Hematopoietic multipotent progenitor cell (in vitro differentiated cells): ENCODE data around the gene TMF1. TPM values are rescaled to one million over a fixed set of nuclear protein-coding genes. Genes with fewer than 3 reads are reported as not detected.

Experiments used
- DNase-seq, 3 donors: peaks; one replicate each; pipeline ENCODE4 v3.0.0-alpha.2; 2011 to 2015; ENCODE audit warnings: low read depth in 2 of 3, low spot score in 2 of 3
- total RNA-seq: library from RNA; depleted of rRNA; stranded (reverse); fragments of >200 nt; gene quantifications from one replicate; pipeline ENCODE4 v1.2.3, GENCODE V29; 2012

TMF1 gene
- total RNA-seq = 16.2 TPM

GRCh38 chr3:69051756-69052471, at the start of gene TMF1:
TSS of gene TMF1 (minus strand) at chr3:69052333. CDS start at chr3:69052086, 247 bp downstream.
- peak; percentile 98 to 99 (median 99) for DNase-seq

- no peak for DNase-seq
Measured at GRCh38 chr3:69099576-69099975, 47.4 kb upstream of the TMF1 start.

DNA sequence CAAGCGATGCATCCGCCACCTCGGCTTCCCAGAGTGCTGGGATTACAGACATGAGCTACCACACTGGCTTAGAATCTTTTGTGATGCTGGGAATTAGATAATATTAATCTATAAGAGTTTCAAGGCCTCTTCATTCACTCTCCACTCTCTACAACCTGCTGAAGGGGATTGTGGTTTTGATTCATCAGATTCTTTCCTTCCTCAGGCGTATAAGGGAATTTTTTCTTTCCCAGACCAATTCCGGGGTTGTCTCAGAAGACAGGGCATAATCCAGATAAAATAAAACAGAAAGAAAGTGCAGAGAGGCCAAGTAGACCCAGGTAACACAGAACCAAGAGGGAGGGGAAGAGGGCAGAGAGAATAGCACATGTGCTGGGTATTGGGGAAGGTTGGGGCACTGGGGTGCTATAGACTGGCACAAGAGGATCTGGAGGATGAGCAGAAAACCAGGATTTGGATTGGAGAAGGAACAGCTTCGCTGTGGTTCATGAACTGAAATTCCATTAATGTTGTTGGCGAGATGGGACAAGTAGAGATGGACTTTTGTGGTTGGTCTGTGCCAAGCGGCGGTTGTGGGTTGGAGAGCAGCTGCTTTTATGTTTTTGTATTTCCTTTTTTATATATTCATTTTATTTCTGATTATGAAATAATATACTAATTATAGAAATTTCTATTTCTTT, 45.4 kb upstream of the TMF1 start:
- DNase-seq = no peak

GRCh38 chr3:69096299-69096698, 44.2 kb upstream of the TMF1 start:
- DNase-seq = no peak

DNA sequence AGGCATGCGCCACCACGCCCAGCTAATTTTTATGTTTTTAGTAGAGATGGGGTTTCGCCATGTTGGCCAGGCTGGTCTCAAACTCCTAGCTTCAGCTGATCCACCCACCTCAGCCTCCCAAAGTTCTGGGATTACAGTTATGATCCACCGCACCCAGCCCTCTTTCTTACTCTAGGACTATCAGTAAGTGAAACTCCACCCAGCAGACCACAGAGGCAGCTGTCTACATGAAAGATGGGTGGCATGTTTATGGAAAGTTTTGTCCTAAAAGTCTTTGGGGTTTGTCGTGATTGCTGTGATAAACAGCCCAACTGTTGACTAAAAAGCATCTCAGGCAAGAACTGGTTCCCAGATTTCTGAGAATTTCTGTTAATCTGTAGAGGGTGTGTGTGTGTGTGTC, 43.5 kb upstream of the TMF1 start:
- DNase-seq = peak in 1 of 3 donors; percentile 27

GRCh38 chr3:69094467-69095205, 42.5 kb upstream of the TMF1 start:
- peak in 2 of 3 donors; percentile 84 to 86 for DNase-seq

DNA sequence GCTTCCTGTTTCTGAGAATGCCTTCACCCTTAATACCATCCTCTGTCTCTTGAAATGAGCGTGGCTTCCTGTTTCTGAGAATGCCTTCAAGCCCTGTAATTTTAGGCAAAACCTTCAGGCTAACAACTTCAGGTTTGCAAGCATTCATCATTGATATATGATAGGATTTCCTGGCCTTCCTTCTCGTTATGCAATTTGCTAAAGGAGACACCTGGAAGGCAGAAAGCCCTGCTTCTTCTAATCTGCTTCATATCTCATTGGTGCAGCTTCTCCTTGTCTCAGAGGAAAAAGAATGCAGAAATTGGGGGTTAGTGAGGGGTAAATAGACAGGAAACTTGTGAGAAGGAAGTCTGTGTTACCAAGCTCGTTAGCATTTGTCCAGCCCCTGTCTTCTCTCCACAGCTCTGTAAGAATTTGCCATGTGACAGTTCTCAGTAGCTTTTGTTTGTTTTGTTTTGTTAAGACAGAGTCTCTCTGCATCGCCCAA, 39.9 kb upstream of the TMF1 start:
- DNase-seq = peak in 2 of 3 donors; percentile 75 to 92

- peak in 1 of 3 donors; percentile 15 for DNase-seq
Measured at GRCh38 chr3:69091389-69092029, 39.4 kb upstream of the TMF1 start.

DNA sequence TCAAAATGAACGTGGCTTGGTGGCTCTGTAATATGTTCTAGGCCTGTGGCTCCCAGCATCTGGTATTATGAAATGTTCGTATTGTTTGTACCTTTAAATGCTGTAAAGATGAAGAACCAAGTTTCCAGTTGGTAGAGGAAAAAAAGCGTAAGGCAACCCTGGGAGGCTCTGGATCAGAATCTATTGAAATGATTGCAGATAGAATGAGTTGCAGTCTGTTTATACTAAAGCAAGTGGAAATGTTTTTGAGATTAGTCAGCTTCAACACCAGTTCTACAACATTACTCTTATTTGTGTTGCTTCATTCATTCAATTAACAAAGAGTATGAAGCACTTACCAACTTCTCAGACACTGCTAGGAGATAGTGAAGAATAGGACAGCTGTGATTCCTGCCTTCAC, 37.9 kb upstream of the TMF1 start:
- DNase-seq = no peak

- no peak for DNase-seq
Measured at GRCh38 chr3:69088063-69088462, 35.9 kb upstream of the TMF1 start.

GRCh38 chr3:69087030-69087791, 35.1 kb upstream of the TMF1 start:
- DNase-seq = no peak

DNA sequence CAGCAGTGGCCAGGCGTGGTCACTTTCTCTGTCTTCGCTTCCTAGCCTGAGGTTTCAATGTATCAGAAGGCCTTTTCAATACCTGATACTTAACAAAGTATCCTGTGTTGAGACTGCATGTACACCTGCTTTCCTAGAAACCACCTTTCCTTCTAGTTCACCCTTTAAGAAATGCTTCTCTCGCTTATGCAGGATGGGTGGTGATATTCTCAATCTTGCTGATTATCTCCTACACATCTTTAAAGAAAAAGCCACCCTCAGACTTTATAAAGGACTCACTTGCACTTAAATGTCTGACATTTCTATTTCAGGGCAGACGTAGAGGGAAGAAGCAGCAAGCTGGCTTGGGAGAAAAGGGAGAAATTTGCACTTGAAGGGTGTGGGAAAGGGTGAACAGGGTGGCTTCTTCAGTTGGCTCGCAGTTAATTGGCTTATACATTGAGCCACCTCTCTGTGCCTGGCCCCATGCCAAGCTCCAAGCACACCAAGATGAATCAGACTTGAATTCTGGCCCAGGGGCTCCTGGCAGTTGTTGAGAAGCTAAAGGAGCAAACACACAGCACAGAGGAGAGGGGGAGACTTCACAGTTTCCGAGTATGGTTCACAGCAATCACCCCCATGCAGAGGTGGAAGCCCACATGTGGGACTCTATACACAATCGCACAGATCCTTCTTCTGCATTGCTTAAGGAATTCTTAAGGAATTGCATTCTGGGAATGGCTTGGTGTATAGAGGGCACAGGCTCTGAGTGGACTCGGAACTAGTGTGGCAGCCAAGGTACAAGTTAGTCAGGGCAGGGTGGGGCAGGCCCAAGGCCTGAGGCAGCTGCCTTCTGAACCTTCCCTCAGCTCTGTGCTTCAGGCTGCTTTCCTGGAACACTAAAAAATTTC, 33.9 kb upstream of the TMF1 start:
- DNase-seq = peak in 2 of 3 donors; percentile 68 to 76

GRCh38 chr3:69085168-69085832, 33.2 kb upstream of the TMF1 start:
- no peak for DNase-seq

DNA sequence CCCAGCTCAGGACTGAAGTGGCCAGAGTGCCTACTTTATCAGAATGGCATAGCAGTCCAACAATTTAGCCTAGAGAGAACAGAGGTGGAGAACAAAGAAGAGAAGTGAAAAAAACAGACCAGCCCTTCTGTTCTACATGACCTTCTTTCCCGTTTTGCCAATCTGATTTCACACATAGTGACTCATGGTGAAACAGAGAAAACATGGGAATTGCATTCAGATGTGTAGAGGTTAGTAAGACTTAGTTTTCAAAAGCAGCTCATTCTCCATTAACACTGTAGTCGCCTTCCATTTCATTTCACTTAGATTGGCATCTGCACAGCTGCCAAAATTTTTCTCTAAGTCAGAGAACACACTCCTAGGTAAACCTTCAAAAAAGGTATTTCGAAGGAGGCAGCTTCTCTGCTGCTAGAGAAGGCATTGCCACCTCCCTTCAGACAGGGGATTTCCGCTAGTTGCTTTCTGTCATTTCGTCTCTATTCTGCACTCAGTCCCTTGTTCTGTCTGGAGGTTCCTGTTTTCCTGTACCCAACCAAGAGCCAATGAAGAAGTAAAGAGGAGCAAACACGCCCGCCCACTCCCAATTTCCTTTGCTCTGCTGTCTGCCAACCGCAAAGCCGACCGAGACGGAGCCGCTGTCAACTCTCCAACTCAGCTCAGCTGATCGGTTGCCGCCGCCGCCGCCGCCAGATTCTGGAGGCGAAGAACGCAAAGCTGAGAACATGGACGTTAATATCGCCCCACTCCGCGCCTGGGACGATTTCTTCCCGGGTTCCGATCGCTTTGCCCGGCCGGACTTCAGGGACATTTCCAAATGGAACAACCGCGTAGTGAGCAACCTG, 32.4 kb upstream of the TMF1 start, which contains the start of gene ARL6IP5:
TSS of gene ARL6IP5 (plus strand) at position 612 of the 842 bp plus-strand sequence. CDS start at position 723, 111 bp downstream.
- peak; percentile 74 to 97 (median 96) for DNase-seq

GRCh38 chr3:69082805-69083204, 30.7 kb upstream of the TMF1 start:
- peak in 2 of 3 donors; percentile 59 to 74 for DNase-seq

GRCh38 chr3:69082361-69082760, 30.2 kb upstream of the TMF1 start:
- DNase-seq = no peak

GRCh38 chr3:69081583-69082262, 29.6 kb upstream of the TMF1 start:
- DNase-seq = no peak
